Body of pancreas (tissue), 4 donors: Measurements from ENCODE around the gene ATP9B.

ENCODE experiments used
- POLR2A ChIP-seq, 3 donors: fragments of 450-650 bp; IDR thresholded peaks; one replicate each; pipeline ENCODE4 v1.6.1; 2016; ENCODE audit warnings: antibody characterized with exemption in 3 of 3, mild to moderate bottlenecking in 2 of 3
- TF ChIP-seq, protein P1 (sequence below), 7 experiments: fragments of 450-650 bp in 4 of 7; fragments of 200-600 bp in 3 of 7; sonication (generic) in 3 of 7; IDR thresholded peaks; one replicate each; pipeline ENCODE4 v1.5.1; 2016 to 2019; ENCODE audit warnings: antibody characterized with exemption in 7 of 7

- TF ChIP-seq, protein P1, sequence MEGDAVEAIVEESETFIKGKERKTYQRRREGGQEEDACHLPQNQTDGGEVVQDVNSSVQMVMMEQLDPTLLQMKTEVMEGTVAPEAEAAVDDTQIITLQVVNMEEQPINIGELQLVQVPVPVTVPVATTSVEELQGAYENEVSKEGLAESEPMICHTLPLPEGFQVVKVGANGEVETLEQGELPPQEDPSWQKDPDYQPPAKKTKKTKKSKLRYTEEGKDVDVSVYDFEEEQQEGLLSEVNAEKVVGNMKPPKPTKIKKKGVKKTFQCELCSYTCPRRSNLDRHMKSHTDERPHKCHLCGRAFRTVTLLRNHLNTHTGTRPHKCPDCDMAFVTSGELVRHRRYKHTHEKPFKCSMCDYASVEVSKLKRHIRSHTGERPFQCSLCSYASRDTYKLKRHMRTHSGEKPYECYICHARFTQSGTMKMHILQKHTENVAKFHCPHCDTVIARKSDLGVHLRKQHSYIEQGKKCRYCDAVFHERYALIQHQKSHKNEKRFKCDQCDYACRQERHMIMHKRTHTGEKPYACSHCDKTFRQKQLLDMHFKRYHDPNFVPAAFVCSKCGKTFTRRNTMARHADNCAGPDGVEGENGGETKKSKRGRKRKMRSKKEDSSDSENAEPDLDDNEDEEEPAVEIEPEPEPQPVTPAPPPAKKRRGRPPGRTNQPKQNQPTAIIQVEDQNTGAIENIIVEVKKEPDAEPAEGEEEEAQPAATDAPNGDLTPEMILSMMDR (IDR thresholded peaks at IDR 0.05), result no peak
- no peak for TF ChIP-seq POLR2A (IDR thresholded peaks at IDR 0.05)
Measured at GRCh38 chr18:79030680-79031079, 38.5 kb upstream of the ATP9B start.
